ENCODE data around the gene DCAF8.
"Not testable (repeated sequence)": the region's sequence is repeated elsewhere in the genome, so short reads cannot be mapped to it uniquely, and the experiment has no call there.

Gene DCAF8

GRCh38 chr1:160261893-160262794, at the start of gene DCAF8:
TSS of gene DCAF8 (minus strand) at chr1:160262549. CDS start at chr1:160244008, 18,541 bp downstream.
- DNase-seq, result peak; percentile 98

DNA sequence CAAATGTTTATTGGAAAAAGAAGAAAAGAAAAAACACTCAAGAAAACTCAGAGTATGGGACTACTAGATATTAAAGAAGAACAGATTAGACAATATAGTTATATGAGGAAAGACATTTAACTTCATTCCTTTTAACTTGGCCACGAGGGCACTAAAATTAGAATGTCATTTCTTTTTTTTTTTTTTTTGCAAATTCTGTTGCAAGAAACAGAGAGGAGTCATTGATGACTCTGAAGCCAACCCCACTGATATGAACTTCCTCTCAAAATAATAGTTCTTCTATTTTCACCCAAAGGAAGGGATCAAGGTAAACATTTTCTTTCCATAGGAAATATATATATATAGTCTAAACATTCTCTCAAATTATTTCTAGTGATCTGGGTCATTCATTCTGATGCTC, 47.2 kb upstream of the DCAF8 start:
- no peak for DNase-seq

DNA sequence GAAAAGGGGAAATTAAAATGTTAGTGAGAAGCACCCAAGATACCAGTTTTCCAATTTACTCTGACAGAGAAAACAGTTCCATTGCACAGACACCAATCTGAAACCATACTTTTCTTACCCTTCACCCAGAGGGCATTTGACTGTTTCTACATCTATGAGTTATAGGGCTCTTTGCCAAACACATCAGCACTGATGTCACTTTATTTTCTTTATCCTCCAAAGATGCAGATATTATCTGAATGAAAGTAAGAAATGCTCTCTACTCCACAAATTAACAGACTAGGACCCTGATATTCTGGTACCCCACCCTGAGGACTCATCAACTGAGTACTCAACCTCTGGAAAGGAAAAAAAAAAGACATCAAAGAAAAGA, 46.8 kb upstream of the DCAF8 start:
- DNase-seq, result no peak

- no peak for DNase-seq
These were observed 46.3 kb upstream of the DCAF8 start for GRCh38 chr1:160308451-160309184.

DNA sequence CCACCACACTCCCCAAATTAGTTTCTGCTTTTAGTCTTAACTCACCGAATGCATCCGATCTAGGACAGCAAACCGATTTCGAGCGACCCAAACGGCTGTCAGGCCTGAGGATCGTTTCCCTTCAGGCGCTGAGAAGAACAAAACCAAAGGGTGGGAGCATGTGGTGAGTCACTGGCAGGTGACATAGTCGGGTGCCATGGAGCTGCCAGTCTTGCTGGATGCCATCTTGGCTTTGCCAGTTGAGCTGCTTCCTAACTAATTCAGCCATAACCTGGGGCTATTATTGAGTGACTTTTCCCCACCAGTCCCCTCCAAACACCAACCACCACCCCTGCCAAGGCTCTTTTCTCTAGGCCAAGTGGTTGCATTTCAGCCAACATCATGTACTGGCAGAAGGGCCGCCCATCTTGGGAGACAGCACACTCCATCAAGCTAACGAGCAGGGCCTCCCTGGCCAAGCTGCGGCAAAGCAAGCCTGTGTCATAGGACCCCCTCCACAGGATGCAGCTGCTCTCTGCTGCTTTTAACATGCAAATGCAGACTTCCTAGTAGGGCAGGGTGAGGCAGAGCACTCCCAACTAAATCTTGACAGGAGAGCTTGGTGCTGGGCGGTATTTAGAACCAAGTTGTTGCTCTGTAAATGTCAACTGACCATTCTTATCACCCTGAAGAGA, 44.9 kb upstream of the DCAF8 start:
- DNase-seq, result no peak

DNA sequence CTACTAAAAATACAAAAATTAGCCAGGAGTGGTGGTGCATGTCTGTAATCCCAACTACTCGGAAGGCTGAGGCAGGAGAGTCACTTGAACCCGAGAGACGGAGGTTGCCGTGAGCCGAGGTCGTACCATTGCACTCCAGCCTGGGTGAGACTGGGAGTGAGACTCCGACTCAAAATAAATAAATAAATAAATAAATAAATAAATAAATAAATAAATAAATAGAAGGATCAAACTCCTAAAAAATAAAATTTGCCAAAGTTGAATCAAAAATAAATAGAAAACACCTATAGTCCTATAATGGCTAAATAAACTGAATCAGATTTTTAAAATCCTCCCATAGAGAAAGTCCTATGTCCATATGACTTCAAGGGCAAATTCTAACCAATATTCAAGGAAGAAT, 37.8 kb upstream of the DCAF8 start:
- DNase-seq, result no peak

DNA sequence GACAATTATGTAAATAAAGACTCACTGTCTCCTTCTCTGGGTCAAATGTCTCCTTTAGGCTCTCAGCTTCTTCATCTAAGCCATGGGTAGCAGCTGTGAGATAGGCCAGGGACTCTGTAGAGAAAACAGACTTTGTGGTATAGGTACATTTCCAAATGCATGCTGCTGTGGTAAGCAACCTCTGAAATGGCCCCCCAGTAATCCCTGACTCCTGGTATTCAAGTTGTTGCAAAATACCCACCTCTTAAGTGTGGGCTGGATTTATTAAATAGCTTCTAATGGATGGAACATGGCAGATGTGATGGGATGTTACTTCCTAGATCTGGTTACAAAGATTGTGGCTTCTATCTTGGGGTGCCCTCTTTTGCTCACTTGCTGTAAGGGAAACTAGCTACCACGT, 33.7 kb upstream of the DCAF8 start:
- no peak for DNase-seq

DNA sequence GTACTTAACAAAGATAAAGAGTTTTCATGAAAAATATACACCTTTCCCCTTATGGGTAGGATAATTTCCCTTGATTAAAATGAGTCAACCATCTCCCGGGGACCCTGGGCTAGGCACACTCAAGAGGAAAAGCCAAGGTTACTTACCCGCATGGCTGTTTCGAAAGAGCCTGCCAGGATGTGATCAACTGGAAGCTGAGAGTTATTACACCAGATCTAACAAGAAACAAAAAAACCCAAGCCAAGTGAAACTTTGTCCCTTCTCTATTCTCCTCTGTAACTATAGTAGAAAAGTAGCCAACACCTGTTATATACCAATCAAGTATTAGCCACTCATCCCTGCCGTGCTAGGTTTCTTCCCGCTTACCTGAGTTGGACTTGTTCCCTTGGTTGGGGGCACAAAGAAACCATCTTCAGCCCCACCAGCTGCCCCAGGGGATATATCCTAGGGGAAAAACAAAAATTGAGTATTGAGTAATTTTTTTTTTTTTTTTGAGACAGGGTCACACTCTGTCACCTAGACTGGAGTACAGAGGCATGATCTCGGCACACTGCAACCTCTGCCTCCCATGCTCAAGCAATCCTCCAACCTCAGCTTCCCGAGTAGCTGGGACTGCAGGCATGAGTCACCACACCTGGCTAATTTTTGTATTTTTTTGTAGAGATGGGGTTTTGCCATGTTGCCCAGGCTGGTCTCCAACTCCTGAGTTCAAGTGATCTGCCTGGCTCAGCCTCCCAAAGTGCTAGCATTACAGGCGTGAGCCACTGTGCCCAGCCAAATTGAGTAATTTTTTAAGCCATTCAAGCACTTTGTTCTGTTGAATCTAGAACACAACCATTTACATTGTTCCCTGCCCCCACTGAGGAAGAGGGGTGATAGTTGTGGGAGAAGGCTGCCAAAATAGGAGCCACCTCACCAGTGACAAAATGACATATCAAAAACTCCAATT, 30.9 kb upstream of the DCAF8 start:
- no peak for DNase-seq

DNA sequence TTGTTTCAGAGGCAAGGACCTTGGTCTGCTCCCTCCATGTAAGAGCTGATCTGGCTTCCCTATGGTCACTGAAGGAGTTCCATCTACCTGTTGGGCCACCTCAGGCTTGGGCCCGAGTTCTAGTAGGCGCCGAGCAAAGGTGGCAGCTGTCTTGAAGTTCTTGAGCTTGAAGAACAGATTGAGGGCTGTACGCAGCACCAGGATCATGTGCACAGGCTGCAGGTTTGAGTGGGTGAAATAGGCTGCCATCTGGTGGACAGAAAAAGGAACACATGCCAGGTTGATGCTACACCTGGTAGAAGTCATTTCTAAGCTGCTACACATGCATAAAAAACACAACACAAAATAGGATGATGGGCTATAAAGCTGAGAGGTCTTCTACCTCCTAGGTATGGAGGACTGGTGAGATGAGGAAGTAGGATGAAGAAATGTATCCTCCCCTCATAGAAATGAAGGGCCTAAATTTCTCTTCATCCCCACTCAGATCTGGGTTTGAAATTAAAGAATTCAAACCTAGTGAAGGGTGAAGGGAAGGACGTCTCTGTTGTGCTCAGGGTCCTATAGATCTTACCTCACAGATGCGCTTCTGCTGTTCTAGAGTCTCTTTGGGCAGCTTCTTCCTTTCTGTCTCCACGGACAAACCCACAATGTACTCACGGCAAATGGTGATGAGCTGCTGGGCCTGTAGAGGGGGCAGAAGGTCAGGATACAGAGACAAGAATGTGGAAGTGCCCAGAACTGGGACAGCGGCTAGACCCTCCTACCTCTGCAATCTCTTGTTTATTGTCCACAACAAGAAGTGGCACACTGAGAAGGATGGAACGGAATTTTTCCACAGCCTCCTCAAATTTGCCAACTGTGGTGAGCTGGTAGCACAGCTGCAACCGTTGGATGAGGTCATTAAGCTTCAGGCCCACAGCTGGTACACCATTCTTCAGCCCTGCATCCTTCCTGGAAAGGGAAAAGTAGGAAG, 29.2 kb upstream of the DCAF8 start:
- DNase-seq, result peak; percentile 57 to 68

DNA sequence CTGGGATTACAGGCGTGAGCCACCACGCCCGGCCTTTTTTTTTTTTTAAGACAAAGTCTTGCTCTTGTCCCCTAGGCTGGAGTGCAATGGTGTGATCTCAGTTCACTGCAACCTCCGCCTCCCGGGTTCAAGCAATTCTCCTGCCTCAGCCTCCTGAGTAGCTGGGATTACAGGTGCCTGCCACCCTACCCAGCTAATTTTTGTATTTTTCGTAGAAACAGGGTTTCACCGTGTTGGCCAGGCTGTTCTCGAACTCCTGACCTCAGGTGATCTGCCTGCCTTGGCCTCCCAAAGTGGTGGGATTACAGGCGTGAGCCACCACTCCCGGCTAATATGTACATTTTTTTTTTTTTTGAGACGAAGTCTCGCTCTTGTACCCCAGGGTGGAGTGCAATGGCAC, 25.4 kb upstream of the DCAF8 start:
- not testable (repeated sequence) for DNase-seq

- no peak for DNase-seq
These were observed 23.2 kb upstream of the DCAF8 start for GRCh38 chr1:160285506-160285905.

- peak; percentile 95 to 96 for DNase-seq
These were observed 22.5 kb upstream of the DCAF8 start, which contains the start of gene PEX19 for GRCh38 chr1:160284782-160285344. TSS of gene PEX19 (minus strand) at chr1:160285133. CDS start at chr1:160285124, 9 bp downstream.

DNA sequence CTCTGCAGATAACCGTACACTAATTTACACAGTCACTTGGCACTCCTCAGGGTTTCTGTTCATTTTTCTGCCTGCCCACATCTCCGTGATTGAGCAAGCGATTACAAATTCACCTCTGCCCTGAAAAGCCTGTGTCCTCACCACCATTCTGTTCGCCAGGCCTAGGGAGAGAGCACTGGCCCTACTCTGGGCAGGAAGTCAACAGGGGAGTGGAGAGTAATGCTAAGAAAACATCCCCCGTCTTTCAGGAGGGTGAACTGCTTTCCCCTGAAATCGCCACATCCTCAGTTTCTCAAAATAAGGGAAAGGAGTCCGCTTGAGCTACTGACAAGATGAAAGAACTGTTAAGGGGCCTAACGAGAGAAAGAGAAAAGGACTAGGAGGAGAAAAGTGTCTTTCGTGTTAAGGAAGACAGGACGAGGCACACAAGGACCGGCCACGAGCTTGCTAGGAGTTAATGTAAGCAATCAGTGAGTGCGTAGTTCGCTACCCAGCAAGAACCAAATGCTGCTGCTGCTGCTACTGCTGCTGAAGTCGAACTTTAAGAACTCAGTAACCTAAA, 22.0 kb upstream of the DCAF8 start:
- DNase-seq, result peak in 1 of 2 donors; percentile 5

DNA sequence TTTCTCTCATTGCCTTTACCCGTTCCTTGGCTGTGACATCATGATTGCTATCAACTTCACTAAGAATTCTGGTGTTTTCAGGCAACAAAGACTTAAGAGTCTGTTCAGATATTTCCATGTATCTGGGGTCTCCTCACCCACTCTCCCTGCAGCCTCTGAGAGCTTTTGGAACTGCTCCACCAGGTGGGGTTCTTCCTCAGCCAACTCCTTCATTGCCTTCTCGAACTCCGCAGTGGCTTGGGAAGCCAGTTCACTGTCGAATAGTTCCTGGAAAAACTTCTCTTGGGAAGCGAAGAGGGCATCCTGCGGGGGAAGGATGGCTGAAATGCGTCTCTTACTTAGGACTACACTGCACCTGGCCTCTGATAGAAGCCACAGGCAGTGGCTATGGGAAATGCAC, 20.5 kb upstream of the DCAF8 start:
- no peak for DNase-seq

- DNase-seq, result no peak
These were observed 15.6 kb upstream of the DCAF8 start for GRCh38 chr1:160277987-160278386.

- DNase-seq, result no peak
These were observed 15.0 kb upstream of the DCAF8 start for GRCh38 chr1:160277330-160277729.

- no peak for DNase-seq
These were observed 8.7 kb upstream of the DCAF8 start for GRCh38 chr1:160271025-160271424.

DNA sequence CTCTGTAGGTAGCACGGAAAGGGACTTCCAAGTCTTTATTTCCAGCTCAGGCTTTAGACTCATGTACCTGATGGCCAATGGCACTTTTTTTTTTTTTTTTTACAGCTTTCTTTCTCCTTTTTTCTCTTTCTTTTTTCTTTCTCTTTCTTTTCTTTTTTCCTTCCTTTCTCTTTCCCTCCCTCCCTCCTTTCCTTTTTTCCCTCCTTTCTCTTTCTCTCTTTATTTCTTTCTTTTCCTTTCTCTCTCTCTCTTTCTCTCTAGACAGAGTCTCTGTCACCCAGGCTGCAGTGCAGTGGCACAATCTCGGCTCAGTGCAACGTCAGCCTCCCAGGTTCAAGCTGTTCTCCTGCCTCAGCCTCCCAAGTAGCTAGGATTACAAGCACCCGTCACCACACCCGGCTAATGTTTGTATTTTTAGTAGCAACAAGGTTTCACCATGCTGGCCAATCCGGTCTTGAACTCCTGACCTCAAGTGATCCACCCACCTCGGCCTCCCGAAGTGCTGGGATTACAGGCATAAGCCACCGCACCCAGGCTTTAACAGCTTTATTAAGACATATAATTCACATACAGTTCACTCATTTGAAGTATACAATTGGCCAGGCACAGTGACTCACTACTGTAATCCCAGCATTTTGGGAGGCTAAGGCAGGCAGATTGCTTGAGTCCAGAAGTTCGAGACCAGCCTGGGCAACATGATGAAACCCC, 5.1 kb upstream of the DCAF8 start:
- no peak for DNase-seq

DNA sequence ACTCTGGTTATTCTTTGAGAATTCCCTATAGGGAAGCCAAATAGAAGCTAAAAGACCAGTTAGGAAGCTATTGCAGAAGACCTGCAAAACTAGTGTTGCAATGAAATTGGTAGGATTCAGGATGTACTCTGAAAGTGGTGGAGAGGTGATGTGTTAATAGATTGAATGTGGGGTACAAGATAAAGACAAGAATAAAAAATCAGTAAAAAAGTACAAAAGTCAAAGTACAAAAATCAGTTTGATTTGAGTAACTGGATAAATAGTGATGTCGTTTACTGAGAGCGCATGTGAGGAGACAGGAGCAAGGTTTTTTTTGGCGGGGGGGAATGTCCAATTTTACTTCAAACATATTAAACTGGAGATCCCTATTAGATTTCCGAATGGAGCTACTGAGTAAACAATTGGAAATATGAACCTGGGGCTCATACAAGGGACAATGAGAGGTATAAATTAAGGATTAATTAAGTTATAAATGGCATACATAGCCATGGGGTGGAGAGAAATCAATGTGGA, 2.5 kb upstream of the DCAF8 start:
- DNase-seq, result no peak

GRCh38 chr1:160261556-160261892, 825 bp downstream of the DCAF8 start:
- peak; percentile 62 to 78 for DNase-seq
